ENCODE measurements around the gene TMPRSS11B.
"Not testable (repeated sequence)": the region's sequence is repeated elsewhere in the genome, so short reads cannot be mapped to it uniquely, and the experiment has no call there.

Gene TMPRSS11B

DNA sequence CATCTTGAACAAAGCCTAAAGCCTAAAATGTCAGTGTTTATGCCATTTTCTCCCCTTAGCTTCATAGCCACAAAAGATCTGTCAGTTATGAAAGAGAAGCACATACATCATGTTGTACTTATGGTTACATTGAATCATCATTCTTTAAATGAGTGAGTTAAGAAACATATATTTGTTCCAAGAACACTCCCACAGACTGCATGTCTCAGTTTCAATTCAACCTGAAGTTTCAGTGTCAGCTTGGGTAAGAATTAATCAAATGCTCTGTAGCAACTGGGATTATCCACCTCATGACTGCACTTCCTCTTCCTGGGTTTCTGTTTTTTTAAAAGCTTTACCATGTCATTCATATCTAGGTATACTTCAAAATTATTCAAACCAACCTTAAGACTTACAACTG lies 3.9 kb upstream of the TMPRSS11B start:
- Histone ChIP-seq H3K4me3 (replicated peaks; ENCODE audit: low read depth, low read length) (no peak overlapping the region), H3K36me3 (ENCODE audit: control insufficient read depth, insufficient read depth, low read length) (no peaks in the 10 kb centered on the region), H3K27me3 (replicated peaks; ENCODE audit: control insufficient read depth, insufficient read depth, low read length) (no peaks in the 10 kb centered on the region)
- TF ChIP-seq, protein P1, sequence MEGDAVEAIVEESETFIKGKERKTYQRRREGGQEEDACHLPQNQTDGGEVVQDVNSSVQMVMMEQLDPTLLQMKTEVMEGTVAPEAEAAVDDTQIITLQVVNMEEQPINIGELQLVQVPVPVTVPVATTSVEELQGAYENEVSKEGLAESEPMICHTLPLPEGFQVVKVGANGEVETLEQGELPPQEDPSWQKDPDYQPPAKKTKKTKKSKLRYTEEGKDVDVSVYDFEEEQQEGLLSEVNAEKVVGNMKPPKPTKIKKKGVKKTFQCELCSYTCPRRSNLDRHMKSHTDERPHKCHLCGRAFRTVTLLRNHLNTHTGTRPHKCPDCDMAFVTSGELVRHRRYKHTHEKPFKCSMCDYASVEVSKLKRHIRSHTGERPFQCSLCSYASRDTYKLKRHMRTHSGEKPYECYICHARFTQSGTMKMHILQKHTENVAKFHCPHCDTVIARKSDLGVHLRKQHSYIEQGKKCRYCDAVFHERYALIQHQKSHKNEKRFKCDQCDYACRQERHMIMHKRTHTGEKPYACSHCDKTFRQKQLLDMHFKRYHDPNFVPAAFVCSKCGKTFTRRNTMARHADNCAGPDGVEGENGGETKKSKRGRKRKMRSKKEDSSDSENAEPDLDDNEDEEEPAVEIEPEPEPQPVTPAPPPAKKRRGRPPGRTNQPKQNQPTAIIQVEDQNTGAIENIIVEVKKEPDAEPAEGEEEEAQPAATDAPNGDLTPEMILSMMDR (IDR thresholded peaks at IDR 0.05; ENCODE audit: insufficient read depth, low read length, poor library complexity, severe bottlenecking), result no peak
- no peak for DNase-seq (ENCODE audit: extremely low read depth, insufficient read length)

DNA sequence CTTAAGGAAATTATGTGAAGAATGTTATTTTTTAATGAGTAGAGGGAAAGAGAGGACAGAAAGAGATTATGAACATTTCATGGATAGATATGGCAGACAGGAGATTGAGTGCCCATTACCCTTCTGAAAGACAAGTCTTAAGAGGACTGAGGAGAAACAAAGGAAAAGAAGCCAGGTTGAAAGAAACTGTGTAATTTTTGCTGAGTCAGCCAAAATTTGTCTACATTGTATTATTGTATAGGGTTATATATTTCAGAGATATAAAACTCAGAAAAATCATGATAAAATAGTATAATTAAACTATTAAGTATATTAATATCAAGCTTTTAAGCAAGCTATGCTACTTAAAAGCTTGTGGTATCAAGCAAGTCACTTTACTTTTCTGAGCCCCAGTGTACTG lies 4.9 kb downstream of the TMPRSS11B start:
- TF ChIP-seq, protein P1 (IDR thresholded peaks at IDR 0.05; ENCODE audit: insufficient read depth, low read length, poor library complexity, severe bottlenecking), result no peak
- Histone ChIP-seq H3K36me3 (ENCODE audit: control insufficient read depth, insufficient read depth, low read length) (no peaks in the 10 kb centered on the region), H3K27me3 (replicated peaks; ENCODE audit: control insufficient read depth, insufficient read depth, low read length) (no peaks in the 10 kb centered on the region), H3K4me3 (replicated peaks; ENCODE audit: low read depth, low read length) (no peak overlapping the region)
- DNase-seq (ENCODE audit: extremely low read depth, insufficient read length), result no peak

DNA sequence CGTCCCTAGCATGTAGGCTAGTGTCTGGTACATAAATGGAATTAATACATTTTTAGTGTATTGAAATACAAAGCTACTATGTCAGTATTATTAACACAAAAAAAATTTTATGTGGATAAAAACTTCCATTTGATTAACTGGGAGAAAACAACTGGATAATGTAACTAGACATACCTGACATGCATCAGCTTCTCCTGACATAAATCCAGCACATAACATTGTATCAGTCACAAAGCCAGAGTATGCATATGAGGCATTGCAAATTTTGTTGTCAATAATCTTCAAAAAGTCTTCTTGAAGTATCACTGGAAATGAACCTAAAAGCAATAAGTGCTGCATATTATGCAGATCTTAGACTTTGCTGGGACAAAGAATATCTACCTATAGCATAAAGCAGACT lies 16.9 kb downstream of the TMPRSS11B start:
- Histone ChIP-seq H3K36me3 (ENCODE audit: control insufficient read depth, insufficient read depth, low read length) (no peaks in the 10 kb centered on the region), H3K27me3 (replicated peaks; ENCODE audit: control insufficient read depth, insufficient read depth, low read length) (no peaks in the 10 kb centered on the region), H3K4me3 (replicated peaks; ENCODE audit: low read depth, low read length) (no peak overlapping the region)
- DNase-seq (ENCODE audit: extremely low read depth, insufficient read length), result no peak
- TF ChIP-seq, protein P1 (IDR thresholded peaks at IDR 0.05; ENCODE audit: insufficient read depth, low read length, poor library complexity, severe bottlenecking), result no peak

DNA sequence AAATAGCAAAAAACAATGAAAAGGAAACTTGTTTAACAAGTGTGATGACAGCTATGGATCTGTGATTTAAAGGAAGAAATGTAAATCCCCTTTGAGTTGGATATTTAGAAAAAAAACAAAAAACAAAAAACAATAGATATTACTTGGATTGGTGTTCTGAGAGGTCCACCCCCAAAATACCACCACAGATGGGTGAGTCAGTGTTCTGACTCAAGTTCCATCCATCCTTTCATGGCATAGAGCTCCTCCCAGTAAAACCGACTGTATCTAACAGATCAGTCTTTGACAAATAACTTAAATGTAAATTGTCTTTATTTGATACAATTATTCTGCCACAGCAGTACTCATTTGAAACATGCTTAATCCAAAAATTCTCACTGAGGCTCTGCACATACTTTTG lies 27.4 kb downstream of the TMPRSS11B start:
- TF ChIP-seq, protein P1 (IDR thresholded peaks at IDR 0.05; ENCODE audit: insufficient read depth, low read length, poor library complexity, severe bottlenecking), result no peak
- Histone ChIP-seq H3K27me3 (replicated peaks; ENCODE audit: control insufficient read depth, insufficient read depth, low read length) (no peaks in the 10 kb centered on the region), H3K36me3 (ENCODE audit: control insufficient read depth, insufficient read depth, low read length) (no peaks in the 10 kb centered on the region), H3K4me3 (replicated peaks; ENCODE audit: low read depth, low read length) (no peak overlapping the region)
- no peak for DNase-seq (ENCODE audit: extremely low read depth, insufficient read length)

DNA sequence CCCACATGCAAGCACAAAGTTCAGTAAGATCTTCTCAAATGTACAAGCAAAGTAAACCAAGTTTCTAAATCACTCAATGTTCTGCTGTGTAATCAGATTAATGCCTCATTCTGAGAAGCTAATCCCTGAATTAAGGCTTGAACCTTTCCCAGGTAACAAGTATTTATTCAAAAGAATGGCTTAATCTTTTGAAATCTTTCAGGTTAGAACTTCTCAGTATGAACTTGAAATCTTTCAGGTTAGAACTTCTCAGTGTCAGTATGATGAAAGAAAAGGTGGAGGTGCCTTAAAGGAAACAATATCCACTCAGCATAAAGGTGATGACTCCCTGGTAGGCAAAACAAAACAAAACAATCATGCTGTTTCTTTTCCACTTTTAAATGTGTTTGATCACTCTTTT lies 29.0 kb downstream of the TMPRSS11B start:
- no peaks in the 10 kb centered on the region for H3K36me3 ChIP-seq (ENCODE audit: control insufficient read depth, insufficient read depth, low read length)
- no peak for DNase-seq (ENCODE audit: extremely low read depth, insufficient read length)
- no peaks in the 10 kb centered on the region for H3K27me3 ChIP-seq (replicated peaks; ENCODE audit: control insufficient read depth, insufficient read depth, low read length)
- no peak overlapping the region for H3K4me3 ChIP-seq (replicated peaks; ENCODE audit: low read depth, low read length)
- TF ChIP-seq, protein P1 (IDR thresholded peaks at IDR 0.05; ENCODE audit: insufficient read depth, low read length, poor library complexity, severe bottlenecking), result no peak

DNA sequence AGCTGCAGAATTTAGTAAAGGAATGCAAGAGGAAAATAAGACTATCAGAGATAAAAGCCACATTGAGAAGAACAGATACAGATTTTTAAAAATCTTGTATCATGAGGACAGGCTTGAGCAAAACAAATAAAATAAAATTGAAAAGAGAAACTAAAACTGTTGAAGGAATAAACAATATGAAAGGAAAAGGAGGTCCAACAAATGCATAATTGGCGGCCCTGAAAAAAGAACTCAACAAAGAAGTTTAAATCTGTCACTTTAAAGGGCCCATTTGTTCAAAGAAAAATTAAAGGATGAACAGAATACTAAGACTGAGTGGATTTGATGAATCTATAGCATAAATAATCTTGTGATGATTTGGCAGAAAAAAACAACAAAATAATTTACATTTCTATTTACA lies 36.5 kb downstream of the TMPRSS11B start:
- H3K36me3 ChIP-seq (ENCODE audit: control insufficient read depth, insufficient read depth, low read length), result no peaks in the 10 kb centered on the region
- H3K27me3 ChIP-seq (replicated peaks; ENCODE audit: control insufficient read depth, insufficient read depth, low read length), result no peaks in the 10 kb centered on the region
- TF ChIP-seq, protein P1 (IDR thresholded peaks at IDR 0.05; ENCODE audit: insufficient read depth, low read length, poor library complexity, severe bottlenecking), result no peak
- no peak for DNase-seq (ENCODE audit: extremely low read depth, insufficient read length)
- H3K4me3 ChIP-seq (replicated peaks; ENCODE audit: low read depth, low read length), result no peak overlapping the region

DNA sequence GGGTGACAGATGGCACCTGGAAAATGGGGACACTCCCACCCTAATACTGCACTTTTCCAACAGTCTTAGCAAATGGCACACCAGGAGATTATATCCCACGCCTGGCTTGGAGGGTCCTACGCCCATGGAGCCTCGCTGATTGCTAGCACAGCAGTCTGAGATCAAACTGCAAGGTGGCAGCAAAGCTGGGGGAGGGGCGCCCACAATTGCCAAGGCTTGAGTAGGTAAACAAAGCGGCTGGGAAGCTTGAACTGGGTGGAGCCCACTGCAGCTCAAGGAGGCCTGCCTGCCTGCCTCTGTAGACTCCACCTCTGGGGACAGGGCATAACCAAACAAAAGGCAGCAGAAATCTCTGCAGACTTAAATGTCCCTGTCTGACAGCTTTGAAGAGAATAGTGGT lies 51.2 kb downstream of the TMPRSS11B start:
- H3K4me3 ChIP-seq (replicated peaks; ENCODE audit: low read depth, low read length); DNase-seq (ENCODE audit: extremely low read depth, insufficient read length); H3K36me3 ChIP-seq (ENCODE audit: control insufficient read depth, insufficient read depth, low read length); H3K27me3 ChIP-seq (replicated peaks; ENCODE audit: control insufficient read depth, insufficient read depth, low read length): not testable (repeated sequence)

All from GM06990 (cell line).